Testis (tissue), 3 donors: ENCODE data around the gene THTPA. TPM values are rescaled to one million over a fixed set of nuclear protein-coding genes. Genes with fewer than 3 reads are reported as not detected.
"Not testable (repeated sequence)": the region's sequence is repeated elsewhere in the genome, so short reads cannot be mapped to it uniquely, and the experiment has no call there.

Experiments
- DNase-seq: peaks from one replicate; pipeline ENCODE4 v3.0.0-alpha.2; 2019
- H3K27ac ChIP-seq, 2 donors: fragments of 200-600 bp; sonication (generic); one replicate each; pipeline ENCODE4 v1.5.1; 2019
- H3K27me3 ChIP-seq: fragments of 200-600 bp; sonication (generic); one replicate; pipeline ENCODE4 v1.5.1; 2019
- H3K36me3 ChIP-seq: fragments of 200-600 bp; sonication (generic); one replicate; pipeline ENCODE4 v1.5.1; 2017; ENCODE audit warnings: low read depth; ENCODE audit errors: missing control alignments
- H3K4me1 ChIP-seq: fragments of 200-600 bp; sonication (generic); one replicate; pipeline ENCODE4 v1.5.1; 2019
- H3K4me3 ChIP-seq, 2 donors: fragments of 200-600 bp; sonication (generic); one replicate each; pipeline ENCODE4 v1.5.1; 2017 to 2019
- H3K9me3 ChIP-seq: fragments of 200-600 bp; sonication (generic); one replicate; pipeline ENCODE4 v1.5.1; 2017
- CTCF ChIP-seq, 3 experiments: fragments of 450-650 bp in 2 of 3; fragments of 200-600 bp in 1 of 3; sonication (generic) in 1 of 3; IDR thresholded peaks; one replicate each; pipeline ENCODE4 v1.5.1; 2016 to 2019; ENCODE audit warnings: antibody characterized with exemption in 3 of 3, mild to moderate bottlenecking in 2 of 3, moderate library complexity in 1 of 3
- POLR2A ChIP-seq: fragments of 450-650 bp; IDR thresholded peaks from one replicate; pipeline ENCODE4 v1.6.1; 2017; ENCODE audit warnings: antibody characterized with exemption, mild to moderate bottlenecking, moderate library complexity
- WGBS, 2 donors: methylation state at CpG; one replicate each; pipeline ENCODE4 v1.1.5; 2018; 5-methylcytosine and 5-hydroxymethylcytosine counted together
- intact Hi-C: fragments of 100-400 bp; cut with DNase I; formaldehyde crosslinking; loops from one replicate; pipeline ENCODE4 v1.15.1; 2023; ENCODE audit warnings: low total_unique reads
- polyA plus RNA-seq: library from polyadenylated mRNA; stranded (reverse); fragments of 350-450 nt; fragmentation: Illumina TruSeq; extraction: RNeasy Lipid Tissue Mini Kit (QIAGEN cat#74804); gene quantifications from one replicate; pipeline ENCODE4 v1.2.3, GENCODE V29; 2014; ENCODE audit warnings: low read depth, low replicate concordance; ENCODE audit not compliant: insufficient read depth
- total RNA-seq, 2 donors: library from RNA; depleted of rRNA; stranded (reverse); fragments of >200 nt; gene quantifications; one replicate each; pipeline ENCODE4 v1.2.3, GENCODE V29; 2016

Gene THTPA
- total and polyA plus RNA-seq, 3 donors from 2014 or later, result 25.1 to 60.3 (median 34.9) TPM

- no peaks in the 10 kb centered on the region for H3K36me3 ChIP-seq
- H3K9me3 ChIP-seq, result no peaks in the 10 kb centered on the region
- no peak for DNase-seq
- no peak for TF ChIP-seq POLR2A
- TF ChIP-seq CTCF (IDR thresholded peaks at IDR 0.05), result no peak
- H3K4me3 ChIP-seq, result no peak overlapping the region
- H3K4me1 ChIP-seq, result no peaks in the 10 kb centered on the region
- 95 to 96% methylated on average over 6 to 7 of the region's 7 CpGs for WGBS, 2 donors
- intact Hi-C loops, result no loop called here
- no peaks in the 10 kb centered on the region for H3K27me3 ChIP-seq
- H3K27ac ChIP-seq, result no peak overlapping the region
Observed at GRCh38 chr14:23532658-23533057, 23.4 kb upstream of the THTPA start.

- Histone ChIP-seq H3K36me3 (no peaks in the 10 kb centered on the region), H3K27me3 (no peaks in the 10 kb centered on the region), H3K9me3 (no peaks in the 10 kb centered on the region), H3K4me3 (no peak overlapping the region), H3K4me1 (no peaks in the 10 kb centered on the region), H3K27ac (no peak overlapping the region)
- DNase-seq, result no peak
- intact Hi-C loops, result no loop called here
- 80 to 94% methylated on average over 4 to 16 of the region's 16 CpGs for WGBS, 2 donors
- TF ChIP-seq POLR2A (no peak), CTCF (IDR thresholded peaks at IDR 0.05) (no peak)
Observed at GRCh38 chr14:23533652-23534435, 22.2 kb upstream of the THTPA start.

DNA sequence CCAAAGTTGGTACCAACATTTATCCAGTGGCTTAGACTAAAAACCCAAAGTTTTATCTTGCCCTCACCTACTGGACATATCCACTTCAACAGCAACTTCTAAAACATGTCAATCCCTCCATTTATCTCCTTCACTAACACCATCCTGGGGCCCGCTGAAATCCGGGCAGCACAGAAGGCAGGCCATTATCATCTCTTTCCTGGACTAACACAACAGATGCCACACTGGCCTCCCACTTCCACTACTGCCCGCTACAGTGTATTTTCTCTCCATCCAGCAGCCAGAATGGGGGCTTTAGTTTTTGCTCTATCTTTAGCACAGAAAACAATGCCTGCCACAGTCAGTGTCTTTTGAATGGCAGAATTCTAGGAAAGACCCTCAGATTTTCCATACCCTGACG, 20.1 kb upstream of the THTPA start:
- H3K27me3 ChIP-seq, result no peaks in the 10 kb centered on the region
- H3K36me3 ChIP-seq, result no peaks in the 10 kb centered on the region
- TF ChIP-seq CTCF (IDR thresholded peaks at IDR 0.05) (no peak), POLR2A (no peak)
- no peak for DNase-seq
- WGBS, 2 donors, result 89 to 91% methylated on average over 4 of the region's 4 CpGs
- H3K9me3 ChIP-seq, result no peaks in the 10 kb centered on the region
- no peaks in the 10 kb centered on the region for H3K4me1 ChIP-seq
- no peak overlapping the region for H3K27ac ChIP-seq
- no peak overlapping the region for H3K4me3 ChIP-seq
- intact Hi-C loops, result no loop called here

GRCh38 chr14:23536494-23536893, 19.6 kb upstream of the THTPA start:
- WGBS, 2 donors, result 80 to 94% methylated on average over 2 of the region's 2 CpGs
- Histone ChIP-seq H3K36me3 (no peaks in the 10 kb centered on the region), H3K4me3 (no peak overlapping the region), H3K27me3 (no peaks in the 10 kb centered on the region), H3K4me1 (no peaks in the 10 kb centered on the region), H3K27ac (no peak overlapping the region), H3K9me3 (no peaks in the 10 kb centered on the region)
- intact Hi-C loops, result no loop called here
- TF ChIP-seq POLR2A (no peak), CTCF (IDR thresholded peaks at IDR 0.05) (no peak)
- DNase-seq, result no peak

GRCh38 chr14:23536906-23537305, 19.2 kb upstream of the THTPA start:
- H3K4me1 ChIP-seq, H3K27ac ChIP-seq, H3K4me3 ChIP-seq, intact Hi-C loops, DNase-seq, H3K27me3 ChIP-seq, H3K36me3 ChIP-seq, H3K9me3 ChIP-seq: not testable (repeated sequence)
- 84 to 88% methylated on average over 6 of the region's 6 CpGs for WGBS, 2 donors
